ENCODE measurements around the gene UIMC1.
"Not testable (repeated sequence)": the region's sequence is repeated elsewhere in the genome, so short reads cannot be mapped to it uniquely, and the experiment has no call there.

UIMC1 gene

DNA sequence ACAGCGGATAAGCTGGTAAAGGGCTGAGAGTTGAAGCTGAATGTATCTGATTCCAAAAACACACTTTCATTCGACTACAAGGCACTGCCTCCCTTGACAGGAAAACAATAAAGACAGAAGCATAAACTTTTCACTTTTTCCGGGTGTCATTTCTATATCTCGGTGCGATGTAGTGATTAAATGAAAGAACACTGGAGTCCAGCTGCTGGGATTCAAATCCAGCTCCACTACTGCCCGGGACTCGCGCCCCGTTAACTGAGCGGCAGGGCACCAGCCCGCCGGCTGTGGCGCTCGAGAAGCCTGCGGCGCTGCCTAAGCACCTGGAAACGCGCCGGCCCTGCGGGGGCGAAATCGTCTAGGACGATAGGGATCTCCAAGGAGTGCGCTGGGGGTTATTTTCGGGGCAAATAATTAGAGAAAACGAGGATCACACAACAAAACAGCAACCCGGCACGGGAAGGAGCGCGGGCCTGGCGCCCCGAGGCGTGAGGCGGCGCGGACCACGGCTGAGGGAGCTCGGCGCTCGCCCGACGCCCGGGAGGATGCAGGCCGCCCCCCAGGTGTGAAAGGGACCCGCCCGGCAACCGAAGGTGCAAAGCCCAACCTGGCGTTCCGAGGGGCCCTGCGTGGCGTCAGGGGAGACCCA is 837 bp downstream of the UIMC1 start:
- peak; percentile 77 for DNase-seq

- no peak for DNase-seq
Observed at GRCh38 chr5:177004961-177005360, 1.6 kb downstream of the UIMC1 start.

DNA sequence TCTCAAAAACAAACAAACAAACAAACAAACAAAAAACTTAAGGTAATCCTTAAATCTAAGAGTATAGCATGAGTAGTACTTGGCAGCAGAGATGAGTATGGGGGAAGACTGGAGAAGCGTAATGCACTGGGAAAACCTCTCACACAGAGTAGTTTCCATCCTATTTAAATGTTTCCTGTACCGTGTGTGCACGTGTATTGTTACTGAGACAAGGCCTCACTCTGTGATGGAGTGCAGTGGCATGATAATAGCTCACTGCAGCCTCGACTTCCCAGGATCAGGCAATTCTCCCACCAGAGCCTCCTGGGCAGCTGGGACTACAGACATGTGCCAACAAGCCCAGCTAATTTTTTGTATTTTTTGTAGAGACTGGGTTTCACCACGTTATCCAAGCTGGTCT is 2.9 kb downstream of the UIMC1 start:
- no peak for DNase-seq

DNA sequence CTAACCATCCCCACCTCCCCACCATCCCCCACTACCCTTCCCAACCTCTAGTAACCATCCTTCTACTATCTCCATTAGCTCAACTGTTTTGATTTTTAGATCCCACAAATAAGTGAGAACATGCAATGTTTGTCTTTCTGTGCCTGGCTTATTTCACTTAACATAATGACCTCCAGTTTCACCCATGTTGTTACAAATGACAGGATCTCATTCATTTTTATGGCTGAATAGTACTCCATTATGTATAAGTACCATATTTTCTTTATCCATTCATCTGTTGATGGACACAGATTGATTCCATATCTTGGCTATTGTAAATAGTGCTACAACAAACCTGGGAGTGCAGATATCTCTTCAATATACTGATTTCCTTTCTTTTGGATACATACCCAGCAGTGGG is 7.1 kb downstream of the UIMC1 start:
- DNase-seq, result not testable (repeated sequence)

DNA sequence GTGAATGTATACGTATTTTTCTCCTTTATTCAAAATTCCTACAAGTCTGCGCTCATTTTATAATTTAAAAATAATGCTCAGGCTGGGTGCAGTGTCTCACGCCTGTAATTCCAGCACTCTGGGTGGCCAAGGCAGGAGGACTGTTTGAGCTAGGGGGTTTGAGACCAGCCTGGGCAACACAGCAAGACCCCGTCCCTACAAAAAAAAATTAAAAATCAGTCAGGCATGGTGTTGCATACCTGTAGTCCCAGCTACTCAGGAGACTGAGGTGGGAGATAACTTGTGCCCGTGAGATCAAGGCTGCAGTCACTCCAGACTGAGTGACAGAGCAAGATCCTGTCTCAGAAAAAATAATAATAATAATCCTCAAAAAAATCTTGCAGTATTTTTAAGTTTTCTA is 7.8 kb downstream of the UIMC1 start:
- DNase-seq, result no peak

DNA sequence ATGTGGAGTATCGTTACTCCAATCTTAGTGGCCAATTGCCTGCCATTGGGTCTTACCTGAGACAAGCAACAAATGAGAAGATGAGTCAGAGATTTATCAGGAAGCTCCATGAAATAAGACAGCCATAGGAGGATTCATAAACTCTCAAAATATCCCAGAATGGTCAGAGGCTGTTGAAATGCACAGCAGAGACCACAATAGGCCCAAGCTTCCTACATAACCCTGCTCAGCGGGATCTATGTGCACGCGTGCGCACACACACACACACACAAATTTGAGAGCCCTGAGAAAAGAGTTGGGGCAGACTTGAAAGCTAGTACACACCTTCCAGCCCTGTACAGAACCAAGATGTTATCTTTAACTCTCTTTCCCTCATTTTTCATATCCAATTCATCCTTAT is 9.8 kb downstream of the UIMC1 start:
- no peak for DNase-seq

GRCh38 chr5:176995896-176996767 is 10.4 kb downstream of the UIMC1 start:
- DNase-seq, result no peak

- no peak for DNase-seq
Observed at GRCh38 chr5:176995122-176995490, 11.5 kb downstream of the UIMC1 start.

DNA sequence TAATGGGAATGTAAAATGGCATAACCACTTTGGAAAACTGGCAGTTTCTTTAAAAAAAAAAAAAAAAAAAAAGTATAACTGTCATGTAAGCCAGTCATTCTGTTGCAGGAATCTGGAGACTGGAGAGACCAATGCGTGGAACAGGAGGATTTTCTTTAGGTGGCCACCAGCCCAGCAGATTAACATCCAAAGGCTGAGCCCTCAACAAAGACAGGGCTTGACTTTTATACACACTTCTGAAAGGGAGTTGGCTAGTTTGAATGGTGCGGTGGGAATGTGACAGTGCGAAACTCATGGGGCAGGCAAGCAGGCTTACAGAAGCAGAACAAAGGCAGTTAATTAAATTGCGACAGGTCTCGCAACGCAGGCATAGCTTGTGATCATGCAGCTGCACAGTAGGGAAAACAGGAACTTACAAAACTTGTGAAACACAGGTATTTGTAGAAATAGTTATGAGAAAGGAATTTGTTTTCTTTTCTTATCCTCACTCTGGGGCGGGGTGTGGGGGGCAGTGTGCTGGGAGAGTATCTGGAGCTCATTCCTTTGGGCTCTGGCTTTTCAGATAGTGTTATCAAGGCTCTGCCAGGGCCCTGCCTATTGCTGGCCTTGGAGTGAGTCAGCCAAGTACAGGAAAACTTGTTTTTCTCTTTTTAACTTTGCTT is 12.0 kb downstream of the UIMC1 start:
- DNase-seq, result no peak

GRCh38 chr5:176993081-176993480 is 13.5 kb downstream of the UIMC1 start:
- DNase-seq, result not testable (repeated sequence)

- no peak for DNase-seq
Observed at GRCh38 chr5:176987583-176987982, 19.0 kb downstream of the UIMC1 start.

DNA sequence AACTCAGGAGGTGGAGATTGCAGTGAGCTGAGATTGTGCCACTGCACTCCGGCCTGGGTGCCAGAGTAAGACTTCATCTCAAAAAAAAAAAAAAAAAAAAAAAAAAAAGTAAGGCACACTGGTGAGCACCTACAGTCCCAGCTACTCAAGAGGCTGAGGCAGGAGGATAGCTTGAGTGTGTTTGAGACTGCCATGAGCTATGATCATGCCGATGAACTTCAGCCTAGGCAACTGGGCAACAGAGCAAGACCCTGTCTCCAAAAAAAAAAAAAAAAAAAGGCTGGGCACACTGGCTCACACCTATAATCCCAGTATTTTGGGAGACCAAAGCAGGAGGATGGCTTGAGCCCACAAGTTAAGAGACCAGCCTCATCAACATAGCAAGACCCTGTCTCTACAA is 20.3 kb downstream of the UIMC1 start:
- DNase-seq, result no peak

GRCh38 chr5:176985516-176985915 is 21.1 kb downstream of the UIMC1 start:
- no peak for DNase-seq

DNA sequence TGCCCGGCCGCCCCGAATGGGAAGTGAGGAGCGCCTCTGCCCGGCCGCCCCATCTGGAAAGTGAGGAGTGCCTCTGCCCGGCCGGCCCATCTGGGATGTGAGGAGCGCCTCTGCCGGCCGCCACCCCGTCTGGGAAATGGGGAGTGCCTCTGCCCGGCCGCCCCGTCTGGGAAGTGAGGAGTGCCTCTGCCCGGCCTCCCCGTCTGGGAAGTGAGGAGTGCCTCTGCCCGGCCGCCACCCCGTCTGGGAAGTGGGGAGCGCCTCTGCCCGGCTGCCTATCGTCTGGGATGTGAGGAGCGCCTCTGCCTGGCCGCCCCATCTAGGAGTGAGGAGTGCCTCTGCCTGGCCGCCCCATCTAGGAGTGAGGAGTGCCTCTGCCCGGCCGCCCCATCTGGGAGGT is 22.4 kb downstream of the UIMC1 start:
- DNase-seq, result not testable (repeated sequence)

- not testable (repeated sequence) for DNase-seq
Observed at GRCh38 chr5:176983593-176983992, 23.0 kb downstream of the UIMC1 start.

DNA sequence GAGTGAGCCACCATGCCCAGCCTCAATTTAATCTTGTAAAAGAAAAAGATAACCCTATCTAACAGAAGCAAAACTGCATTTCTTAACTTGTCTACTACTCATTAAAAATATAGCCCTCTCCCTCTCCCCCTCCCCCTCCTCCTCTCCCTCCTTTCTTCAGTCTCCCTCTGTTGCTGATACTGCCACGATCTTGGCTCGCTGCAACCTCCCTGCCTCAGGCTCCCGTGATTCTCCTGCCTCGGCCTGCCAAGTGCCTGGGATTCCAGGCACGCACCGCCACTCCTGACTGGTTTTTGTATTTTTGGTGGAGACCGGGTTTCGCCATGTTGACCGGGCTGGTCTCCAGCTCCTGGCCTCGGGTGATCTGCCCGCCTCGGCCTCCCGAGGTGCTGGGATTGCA is 23.5 kb downstream of the UIMC1 start:
- DNase-seq, result not testable (repeated sequence)

GRCh38 chr5:176980818-176981217 is 25.8 kb downstream of the UIMC1 start:
- no peak for DNase-seq

GRCh38 chr5:176979669-176980068 is 26.9 kb downstream of the UIMC1 start:
- no peak for DNase-seq

DNA sequence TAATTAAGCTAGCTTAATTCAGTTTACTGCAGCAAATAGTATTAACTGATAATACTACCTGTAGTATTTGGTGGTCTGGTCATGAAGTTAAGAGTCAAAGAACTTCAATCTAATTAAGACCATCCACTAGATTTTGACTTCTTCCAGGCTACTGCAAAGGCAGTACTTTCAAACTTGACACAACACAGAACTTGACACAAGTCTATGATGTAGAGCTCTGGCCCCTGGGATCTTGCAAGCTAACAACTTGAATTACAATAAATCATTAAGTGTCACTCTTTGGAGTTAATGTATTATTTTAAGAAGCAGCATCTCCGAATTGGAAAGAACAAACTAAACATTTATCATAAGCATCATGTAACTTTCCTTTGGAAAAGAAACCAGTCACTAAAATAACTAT is 40.9 kb downstream of the UIMC1 start:
- no peak for DNase-seq

DNA sequence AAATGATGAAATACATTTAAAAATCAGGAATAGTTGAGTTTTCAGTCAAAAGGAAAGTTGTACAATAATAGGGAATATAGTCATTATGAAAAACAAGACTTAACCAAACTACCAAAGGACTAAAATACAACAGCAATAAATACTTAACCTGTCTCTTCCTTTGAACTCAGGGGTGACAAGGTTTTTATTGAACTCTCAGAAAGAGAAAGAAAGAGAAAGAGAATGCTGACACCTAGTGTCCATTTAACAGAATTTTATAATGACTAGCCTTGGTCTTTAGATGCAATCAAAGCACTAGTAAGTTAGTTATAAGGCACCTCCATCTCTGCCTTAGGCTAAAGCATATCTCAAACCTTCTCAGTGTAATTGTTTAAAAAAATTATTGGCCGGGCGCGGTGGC is 47.5 kb downstream of the UIMC1 start:
- DNase-seq, result no peak

DNA sequence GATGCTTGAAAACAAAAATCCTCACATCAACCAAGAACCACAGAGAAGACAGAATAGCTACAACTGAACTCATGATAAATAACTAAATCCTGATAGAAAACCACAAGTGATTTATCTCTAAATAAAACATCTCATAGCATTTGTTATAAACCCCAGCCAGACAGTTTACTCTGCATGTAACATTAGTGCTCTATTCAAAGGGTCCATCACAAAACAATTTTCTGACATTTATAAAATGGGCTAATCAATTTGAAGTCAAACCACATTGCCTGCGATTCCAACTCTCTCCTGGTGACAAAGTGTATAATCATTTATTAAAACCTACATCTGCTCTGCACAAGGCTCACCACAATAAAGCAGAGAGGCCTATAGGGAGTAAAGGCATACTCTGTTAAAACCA is 49.8 kb downstream of the UIMC1 start:
- DNase-seq, result no peak

- no peak for DNase-seq
Observed at GRCh38 chr5:176955895-176956294, 50.7 kb downstream of the UIMC1 start.

DNA sequence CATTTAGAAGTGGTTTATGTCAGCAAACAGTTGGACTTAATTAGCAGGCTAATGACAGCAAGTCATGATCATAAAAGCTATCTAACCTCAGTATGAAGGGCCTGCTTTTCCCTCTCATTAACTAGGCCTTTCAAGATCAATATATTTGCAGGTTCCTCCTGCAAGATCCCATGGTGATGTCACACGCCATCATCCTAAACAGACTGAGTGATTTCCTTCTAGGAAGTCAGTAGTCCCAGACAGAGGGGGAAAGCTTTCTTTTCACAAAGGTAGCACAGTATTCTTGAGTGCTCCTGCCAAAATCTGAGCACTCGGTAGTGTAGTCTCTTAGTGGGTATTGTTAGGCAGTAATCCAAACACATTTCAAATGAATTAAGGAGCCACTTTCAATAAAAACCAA is 52.5 kb downstream of the UIMC1 start:
- no peak for DNase-seq

All from activated naive CD4-positive, alpha-beta T cell treated with anti-CD3 and anti-CD28 coated beads, Interleukin-2, amount 50 U/mL, for 16 hours (primary cell).